K562 (cell line): ENCODE data around the gene FIBP. TPM values are rescaled to one million over a fixed set of nuclear protein-coding genes. Genes with fewer than 3 reads are reported as not detected.

Experiments used
- ATAC-seq: fragments of 200-7000 bp; cut with Tn5 transposase; 3 replicates; pipeline ENCODE4 v1.9.1; 2020; ENCODE audit warnings: moderate library complexity
- BruUV-seq: library from RNA; stranded (reverse); fragments of 400-500 nt; replicated peaks from 2 replicates; lab custom pipeline; 2021; lab: Mats Ljungman, UMichigan
- CTCF ChIA-PET: fragments of 300-600 bp; formaldehyde crosslinking; extraction: SDS; loops from one replicate; lab custom pipeline; 2021; ENCODE audit warnings: low intra/inter-chr PET ratio; lab: Yijun Ruan, JAX
- POLR2A ChIA-PET: fragments of 300-600, 350-650 bp; sonication (Branson Sonifier 250); formaldehyde crosslinking; extraction: SDS; loops from one replicate; lab custom pipeline; 2021; ENCODE audit warnings: antibody characterized with exemption, inconsistent platforms; lab: Yijun Ruan, JAX
- DNase-seq, 4 experiments: peaks; one replicate each; pipeline versions ENCODE4 v3.0.0 to v3.0.0-alpha.2; 2011 to 2018; ENCODE audit warnings: low spot score in 3 of 4, mixed read lengths in 3 of 4; ENCODE audit errors: extremely low read depth in 1 of 4
- FAIRE-seq: peaks from 2 replicates; lab custom pipeline; 2011; peaks lifted over from hg19 to GRCh38; lab: Jason Lieb, UNC
- H2AFZ ChIP-seq: 2 replicates; pipeline ENCODE4 v1.6.0; 2011; ENCODE audit warnings: low read depth, low read length, control low read depth, inconsistent platforms
- H3K27ac ChIP-seq: fragments of 200-600 bp; 3 replicates; pipeline ENCODE4 v1.8.0; 2011; ENCODE audit warnings: low read depth, mild to moderate bottlenecking, control low read depth, inconsistent platforms, low read length, moderate library complexity, mixed read lengths; ENCODE audit errors: extremely low read depth
- H3K27me3 ChIP-seq, 2 experiments: fragments of 300-600 bp in 1 of 2; 2 replicates in 1 of 2; 3 replicates in 1 of 2; pipeline versions ENCODE4 v1.6.0 to v1.8.0; 2011; ENCODE audit warnings: inconsistent platforms in 2 of 2, low read length in 2 of 2, mild to moderate bottlenecking in 1 of 2, mixed read lengths in 1 of 2, moderate library complexity in 1 of 2; ENCODE audit not compliant: control insufficient read depth in 2 of 2, insufficient read depth in 2 of 2
- H3K36me3 ChIP-seq: fragments of 300-600 bp; 3 replicates; pipeline ENCODE4 v1.8.0; 2011; ENCODE audit warnings: mild to moderate bottlenecking, low read length, inconsistent platforms; ENCODE audit not compliant: control insufficient read depth, insufficient read depth
- H3K4me1 ChIP-seq, 2 experiments: fragments of 200-600 bp in 1 of 2; replicated peaks in 1 of 2; 2 replicates in 1 of 2; 3 replicates in 1 of 2; pipeline versions ENCODE4 v1.5.1 to v1.8.0; 2011; ENCODE audit warnings: inconsistent platforms in 2 of 2, low read length in 2 of 2, mild to moderate bottlenecking in 1 of 2, mixed read lengths in 1 of 2, moderate library complexity in 1 of 2; ENCODE audit not compliant: control insufficient read depth in 2 of 2, insufficient read depth in 2 of 2
- H3K4me2 ChIP-seq: 2 replicates; pipeline ENCODE4 v1.6.1; 2011; ENCODE audit warnings: low read length, control low read depth, inconsistent platforms, mixed read lengths; ENCODE audit not compliant: insufficient read depth
- H3K4me3 ChIP-seq: fragments of 200-600 bp; sonication (generic), shearing (Covaris generic); 2 replicates; pipeline ENCODE4 v1.5.1; 2016; ENCODE audit warnings: control low read depth, inconsistent platforms
- H3K79me2 ChIP-seq: fragments of 200-600 bp; 3 replicates; pipeline ENCODE4 v1.8.0; 2011; ENCODE audit warnings: low read length, inconsistent platforms; ENCODE audit not compliant: control insufficient read depth, insufficient read depth
- H3K9ac ChIP-seq, 2 experiments: 2 replicates each; pipeline versions ENCODE4 v1.6.0 to v1.6.1; 2011; ENCODE audit warnings: low read depth in 2 of 2, low read length in 2 of 2, control low read depth in 1 of 2, inconsistent platforms in 1 of 2, mild to moderate bottlenecking in 1 of 2, mixed read lengths in 1 of 2; ENCODE audit not compliant: insufficient read depth in 1 of 2
- H3K9me1 ChIP-seq: one replicate; pipeline ENCODE4 v1.6.0; 2011; ENCODE audit warnings: inconsistent platforms, mild to moderate bottlenecking, low read length, moderate library complexity; ENCODE audit not compliant: control insufficient read depth, insufficient read depth
- H3K9me3 ChIP-seq: replicated peaks from 2 replicates; pipeline ENCODE4 v1.5.1; 2011; ENCODE audit warnings: low read depth, low read length, inconsistent platforms; ENCODE audit not compliant: control insufficient read depth, insufficient read depth
- H4K20me1 ChIP-seq: replicated peaks from 2 replicates; pipeline ENCODE4 v1.6.1; 2011; ENCODE audit warnings: low read length, inconsistent platforms, mixed read lengths; ENCODE audit not compliant: control insufficient read depth, insufficient read depth
- HES1 ChIP-seq: fragments of 450-650 bp; IDR thresholded peaks from 2 replicates; pipeline ENCODE4 v1.6.1; 2016; ENCODE audit warnings: low read depth, mild to moderate bottlenecking, moderate library complexity
- NEUROD1 ChIP-seq: fragments of 150-350 bp; IDR thresholded peaks from 2 replicates; pipeline ENCODE4 v1.6.1; 2014; ENCODE audit warnings: borderline replicate concordance, low read length, low read depth; ENCODE audit not compliant: partially characterized antibody
- RBFOX2 ChIP-seq: fragments of 200-400 bp; formaldehyde crosslinking; IDR thresholded peaks from 2 replicates; pipeline ENCODE4 v1.6.1; 2017; ENCODE audit warnings: low read depth, mild to moderate bottlenecking, low read length, moderate library complexity
- SP2 ChIP-seq: IDR thresholded peaks from 2 replicates; pipeline ENCODE4 v1.6.1; 2011; ENCODE audit warnings: mild to moderate bottlenecking, low read depth, low read length, moderate library complexity; ENCODE audit not compliant: poor library complexity, severe bottlenecking; ENCODE audit errors: extremely low read depth
- STAT5A ChIP-seq: IDR thresholded peaks from 2 replicates; pipeline ENCODE4 v1.6.1; 2012; ENCODE audit warnings: low read length, inconsistent platforms, borderline replicate concordance
- ZSCAN29 ChIP-seq: fragments of 450-650 bp; IDR thresholded peaks from 2 replicates; pipeline ENCODE4 v1.6.1; 2017
- WGBS: fragments of 100-300 bp; shearing (Covaris generic); methylation state at CpG from one replicate; pipeline ENCODE4 v1.1.6; 2016; ENCODE audit warnings: low coverage, mixed read lengths; ENCODE audit not compliant: insufficient coverage; ENCODE audit errors: missing lambda C conversion rate; 5-methylcytosine and 5-hydroxymethylcytosine counted together
- in situ Hi-C: fragments of 300-500 bp; cut with MboI; formaldehyde crosslinking; loops from 4 replicates; pipeline ENCODE4 v1.15.0; 2018; ENCODE audit warnings: inconsistent platforms, mixed read lengths
- intact Hi-C: fragments of 100-400 bp; cut with micrococcal nuclease; formaldehyde crosslinking; loops from 2 replicates; pipeline ENCODE4 v1.14.2; 2022
- polyA plus RNA-seq, 8 experiments: library from polyadenylated mRNA; depleted of rRNA in 4 of 8; stranded (reverse) in 5 of 8; unstranded in 3 of 8; fragments of >200 nt; fragmentation: Nextera tagmentation in 2 of 8; fragmentation: Illumina TruSeq in 1 of 8; extraction: Ambion mirVana in 2 of 8; extraction: Trizol in 1 of 8; gene quantifications; 2 replicates each; pipeline versions ENCODE4 v1.2.1 to v1.2.3, GENCODE V29; 2011 to 2014; ENCODE audit warnings: inconsistent platforms in 1 of 8, missing spikeins in 1 of 8
- total RNA-seq, 7 experiments: library from RNA; depleted of rRNA in 6 of 7; stranded (reverse); fragments of >200 nt in 6 of 7; fragmentation: Illumina TruSeq in 2 of 7; extraction: Trizol in 2 of 7; gene quantifications; 2 replicates each; pipeline versions ENCODE4 v1.2.1 to v1.2.3, GENCODE V29; 2011 to 2021; ENCODE audit warnings: low replicate concordance in 1 of 7

Gene FIBP
- total and polyA plus RNA-seq, 9 of the 15 experiments (the other 6 are each of a cell fraction or from before 2014, with no cell fraction given) = 41.2 to 79.2 (median 48.6) TPM

- Histone ChIP-seq H3K4me2 (peak overlapping the region; percentile 95), H4K20me1 (peaks cover 2% of the 10 kb centered on the region; the same call in 1 of the 2 replicates), H3K36me3 (peaks cover 61% of the 10 kb centered on the region; the same call in 2 of the 3 replicates), H3K4me1 (peaks cover 14 to 78% of the 10 kb centered on the region in 2 experiments), H3K27ac (peak overlapping the region; percentile 96; the same call in 1 of the 3 replicates), H3K79me2 (peaks cover 33% of the 10 kb centered on the region), H3K9ac (peak overlapping the region; percentile 99 to 100; a peak in 3 of 4 replicates), H2AFZ (no peak overlapping the region), H3K9me1 (no peaks in the 10 kb centered on the region), H3K4me3 (no peak overlapping the region; the same call in 1 of the 2 replicates), H3K27me3 (no peaks in the 10 kb centered on the region; a peak in 1 of 5 replicates), H3K9me3 (no peaks in the 10 kb centered on the region)
- DNase-seq (no peak), FAIRE-seq (no peak), ATAC-seq (no peak)
- ChIA-PET POLR2A (interaction anchor here (1.5 to 2.6 kb wide), 5 partner anchors 9 to 28 kb away, joined by 3 to 7 read pairs (median 4); partner anchors contain the start of gene CCDC85B), CTCF (no interaction called here)
- BruUV-seq = no TSS peak
- 86% methylated on average over 3 of the region's 5 CpGs for WGBS
- intact Hi-C loops = no loop called here
- TF ChIP-seq NEUROD1 (no peak), STAT5A (no peak), RBFOX2 (peak; percentile 18), SP2 (no peak), HES1 (no peak), ZSCAN29 (no peak)
- in situ Hi-C loops = no loop called here
Measured at GRCh38 chr11:65862191-65862735, 26.0 kb downstream of the FIBP start.
